K562 (cell line): ENCODE results near the gene PYCR2. TPM values are rescaled to one million over a fixed set of nuclear protein-coding genes. Genes with fewer than 3 reads are reported as not detected.
A peak's percentile ranks its signal among the peaks of the same experiment; 100 is the strongest.

Experiments
- C11orf30 ChIP-seq: fragments of 450-650 bp; IDR thresholded peaks from 2 replicates; pipeline ENCODE4 v1.6.1; 2016; ENCODE audit warnings: low read depth, mild to moderate bottlenecking
- JUN ChIP-seq, 2 experiments: sonication (generic) in 1 of 2; formaldehyde crosslinking in 1 of 2; IDR thresholded peaks; 2 replicates each; pipeline versions ENCODE4 v1.6.1 to v1.8.0; 2012 to 2022; ENCODE audit warnings: borderline replicate concordance in 2 of 2, mild to moderate bottlenecking in 2 of 2, improper control_type of control experiment in 1 of 2, low read depth in 1 of 2, low read length in 1 of 2, missing genetic modification reagents in 1 of 2
- KAT7 ChIP-seq: sonication (generic); formaldehyde crosslinking; IDR thresholded peaks from 2 replicates; pipeline ENCODE4 v1.8.0; 2022; ENCODE audit warnings: missing genetic modification reagents, mild to moderate bottlenecking, borderline replicate concordance
- MCM3 ChIP-seq: fragments of 450-650 bp; IDR thresholded peaks from 2 replicates; pipeline ENCODE4 v1.6.1; 2016
- MIER1 ChIP-seq: fragments of 450-650 bp; IDR thresholded peaks from 2 replicates; pipeline ENCODE4 v1.6.1; 2016; ENCODE audit warnings: antibody characterized with exemption, mild to moderate bottlenecking, low read depth
- MYC ChIP-seq, 2 experiments: fragments of 250-450 bp in 1 of 2; sonication (Bioruptor Pico) in 1 of 2; IDR thresholded peaks; 2 replicates each; pipeline versions ENCODE4 v1.5.1 to v1.6.1; 2012 to 2021; ENCODE audit warnings: low read depth in 2 of 2, borderline replicate concordance in 1 of 2, improper control_type of control experiment in 1 of 2, low read length in 1 of 2, mild to moderate bottlenecking in 1 of 2, moderate library complexity in 1 of 2
- TFAP4 ChIP-seq: sonication (generic); formaldehyde crosslinking; IDR thresholded peaks from 2 replicates; pipeline ENCODE4 v1.8.0; 2022; ENCODE audit warnings: missing genetic modification reagents, mild to moderate bottlenecking, moderate library complexity, borderline replicate concordance
- VEZF1 ChIP-seq: fragments of 200-800 bp; sonication (Bioruptor generic); IDR thresholded peaks from 2 replicates; pipeline ENCODE4 v1.6.1; 2017; ENCODE audit warnings: missing genetic modification characterization, missing compliant biosample characterization
- ZFP1 ChIP-seq: fragments of 450-650 bp; formaldehyde crosslinking; IDR thresholded peaks from 2 replicates; pipeline ENCODE4 v1.4.0; 2020; ENCODE audit warnings: mild to moderate bottlenecking, mixed read lengths
- polyA plus RNA-seq, 8 experiments: library from polyadenylated mRNA; depleted of rRNA in 4 of 8; stranded (reverse) in 5 of 8; unstranded in 3 of 8; fragments of >200 nt; fragmentation: Nextera tagmentation in 2 of 8; fragmentation: Illumina TruSeq in 1 of 8; extraction: Ambion mirVana in 2 of 8; extraction: Trizol in 1 of 8; gene quantifications; 2 replicates each; pipeline versions ENCODE4 v1.2.1 to v1.2.3, GENCODE V29; 2011 to 2014; ENCODE audit warnings: inconsistent platforms in 1 of 8, missing spikeins in 1 of 8
- total RNA-seq, 7 experiments: library from RNA; depleted of rRNA in 6 of 7; stranded (reverse); fragments of >200 nt in 6 of 7; fragmentation: Illumina TruSeq in 2 of 7; extraction: Trizol in 2 of 7; gene quantifications; 2 replicates each; pipeline versions ENCODE4 v1.2.1 to v1.2.3, GENCODE V29; 2011 to 2021; ENCODE audit warnings: low replicate concordance in 1 of 7
- TF ChIP-seq, protein P1 (sequence below), 2 experiments: IDR thresholded peaks; 2 replicates each; pipeline ENCODE4 v1.6.1; 2012; ENCODE audit warnings: improper control_type of control experiment in 2 of 2, low read depth in 2 of 2, low read length in 2 of 2, borderline replicate concordance in 1 of 2
- TF ChIP-seq, protein P2 (sequence below): fragments of 450-650 bp; conservative IDR thresholded peaks from 2 replicates; pipeline ENCODE4 v1.6.1; 2016; ENCODE audit warnings: missing genetic modification characterization, low read depth, mild to moderate bottlenecking, control low read depth, missing compliant biosample characterization
- TF ChIP-seq, protein P3 (sequence below): fragments of 450-650 bp; IDR thresholded peaks from 2 replicates; pipeline ENCODE4 v1.6.1; 2016; ENCODE audit warnings: low read depth, mild to moderate bottlenecking, moderate library complexity
- TF ChIP-seq, protein P4 (sequence below): fragments of 250-450 bp; sonication (Bioruptor Pico); IDR thresholded peaks from 2 replicates; pipeline ENCODE4 v1.8.0; 2022; ENCODE audit warnings: moderate library complexity, mild to moderate bottlenecking, inconsistent platforms

The PYCR2 gene
- total and polyA plus RNA-seq, 9 of the 15 experiments (the other 6 are each of a cell fraction or from before 2014, with no cell fraction given): 5.5 to 219 (median 127) TPM

GRCh38 chr1:225973158-225973557 is 49.1 kb upstream of the PYCR2 start (continued):
- TF ChIP-seq MYC (IDR thresholded peaks at IDR 0.05; ENCODE audit: low read depth, low read length) (no peak), MYC (CRISPR knock-in tag; IDR thresholded peaks at IDR 0.05; ENCODE audit: borderline replicate concordance, low read depth) (no peak), MCM3 (no peak), ZFP1 (CRISPR knock-in tag) (no peak), KAT7 (no peak), TFAP4 (CRISPR knock-in tag) (peak; percentile 35; the same call in 1 of the 2 replicates), MIER1 (no peak), JUN (IDR thresholded peaks at IDR 0.05; ENCODE audit: borderline replicate concordance, low read depth, low read length) (no peak), JUN (CRISPR knock-in tag; IDR thresholded peaks at IDR 0.05; ENCODE audit: borderline replicate concordance) (no peak), VEZF1 (CRISPR knock-in tag) (no peak), C11orf30 (no peak)
- TF ChIP-seq, protein P1, sequence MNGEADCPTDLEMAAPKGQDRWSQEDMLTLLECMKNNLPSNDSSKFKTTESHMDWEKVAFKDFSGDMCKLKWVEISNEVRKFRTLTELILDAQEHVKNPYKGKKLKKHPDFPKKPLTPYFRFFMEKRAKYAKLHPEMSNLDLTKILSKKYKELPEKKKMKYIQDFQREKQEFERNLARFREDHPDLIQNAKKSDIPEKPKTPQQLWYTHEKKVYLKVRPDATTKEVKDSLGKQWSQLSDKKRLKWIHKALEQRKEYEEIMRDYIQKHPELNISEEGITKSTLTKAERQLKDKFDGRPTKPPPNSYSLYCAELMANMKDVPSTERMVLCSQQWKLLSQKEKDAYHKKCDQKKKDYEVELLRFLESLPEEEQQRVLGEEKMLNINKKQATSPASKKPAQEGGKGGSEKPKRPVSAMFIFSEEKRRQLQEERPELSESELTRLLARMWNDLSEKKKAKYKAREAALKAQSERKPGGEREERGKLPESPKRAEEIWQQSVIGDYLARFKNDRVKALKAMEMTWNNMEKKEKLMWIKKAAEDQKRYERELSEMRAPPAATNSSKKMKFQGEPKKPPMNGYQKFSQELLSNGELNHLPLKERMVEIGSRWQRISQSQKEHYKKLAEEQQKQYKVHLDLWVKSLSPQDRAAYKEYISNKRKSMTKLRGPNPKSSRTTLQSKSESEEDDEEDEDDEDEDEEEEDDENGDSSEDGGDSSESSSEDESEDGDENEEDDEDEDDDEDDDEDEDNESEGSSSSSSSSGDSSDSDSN (IDR thresholded peaks at IDR 0.05; ENCODE audit: borderline replicate concordance in 1 of 2, low read depth in 2 of 2, low read length in 2 of 2): 0 out of 4 replicates have a peak, but pooled peaks of 1 of the 2 experiments have one; percentile 36
- TF ChIP-seq, protein P2, sequence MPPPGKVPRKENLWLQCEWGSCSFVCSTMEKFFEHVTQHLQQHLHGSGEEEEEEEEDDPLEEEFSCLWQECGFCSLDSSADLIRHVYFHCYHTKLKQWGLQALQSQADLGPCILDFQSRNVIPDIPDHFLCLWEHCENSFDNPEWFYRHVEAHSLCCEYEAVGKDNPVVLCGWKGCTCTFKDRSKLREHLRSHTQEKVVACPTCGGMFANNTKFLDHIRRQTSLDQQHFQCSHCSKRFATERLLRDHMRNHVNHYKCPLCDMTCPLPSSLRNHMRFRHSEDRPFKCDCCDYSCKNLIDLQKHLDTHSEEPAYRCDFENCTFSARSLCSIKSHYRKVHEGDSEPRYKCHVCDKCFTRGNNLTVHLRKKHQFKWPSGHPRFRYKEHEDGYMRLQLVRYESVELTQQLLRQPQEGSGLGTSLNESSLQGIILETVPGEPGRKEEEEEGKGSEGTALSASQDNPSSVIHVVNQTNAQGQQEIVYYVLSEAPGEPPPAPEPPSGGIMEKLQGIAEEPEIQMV (tag): no peak
- TF ChIP-seq, protein P3, sequence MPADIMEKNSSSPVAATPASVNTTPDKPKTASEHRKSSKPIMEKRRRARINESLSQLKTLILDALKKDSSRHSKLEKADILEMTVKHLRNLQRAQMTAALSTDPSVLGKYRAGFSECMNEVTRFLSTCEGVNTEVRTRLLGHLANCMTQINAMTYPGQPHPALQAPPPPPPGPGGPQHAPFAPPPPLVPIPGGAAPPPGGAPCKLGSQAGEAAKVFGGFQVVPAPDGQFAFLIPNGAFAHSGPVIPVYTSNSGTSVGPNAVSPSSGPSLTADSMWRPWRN: no peak
- TF ChIP-seq, protein P4, sequence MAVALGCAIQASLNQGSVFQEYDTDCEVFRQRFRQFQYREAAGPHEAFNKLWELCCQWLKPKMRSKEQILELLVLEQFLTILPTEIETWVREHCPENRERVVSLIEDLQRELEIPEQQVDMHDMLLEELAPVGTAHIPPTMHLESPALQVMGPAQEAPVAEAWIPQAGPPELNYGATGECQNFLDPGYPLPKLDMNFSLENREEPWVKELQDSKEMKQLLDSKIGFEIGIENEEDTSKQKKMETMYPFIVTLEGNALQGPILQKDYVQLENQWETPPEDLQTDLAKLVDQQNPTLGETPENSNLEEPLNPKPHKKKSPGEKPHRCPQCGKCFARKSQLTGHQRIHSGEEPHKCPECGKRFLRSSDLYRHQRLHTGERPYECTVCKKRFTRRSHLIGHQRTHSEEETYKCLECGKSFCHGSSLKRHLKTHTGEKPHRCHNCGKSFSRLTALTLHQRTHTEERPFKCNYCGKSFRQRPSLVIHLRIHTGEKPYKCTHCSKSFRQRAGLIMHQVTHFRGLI (CRISPR knock-in tag): no peak
